ENCODE results near the gene ENOX1.

The ENOX1 gene

DNA sequence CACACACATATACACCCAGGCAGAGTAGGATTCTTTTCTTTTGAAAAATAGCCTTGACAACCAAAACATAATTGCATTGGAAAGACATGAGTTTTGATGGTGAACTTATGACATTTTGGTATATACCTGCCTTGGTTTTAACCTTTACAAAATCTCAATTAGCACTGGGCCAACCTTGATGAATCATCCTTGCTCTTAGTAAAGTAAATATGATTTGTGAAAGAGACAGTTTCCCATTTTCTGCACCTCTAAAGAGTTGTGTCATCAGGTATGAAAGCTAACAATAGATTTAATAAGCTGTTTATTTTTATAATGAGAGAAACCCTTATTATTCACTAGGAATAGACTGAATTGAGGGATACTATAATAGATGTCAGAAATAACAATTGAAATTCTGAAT, 15.7 kb upstream of the ENOX1 start:
- Histone ChIP-seq H3K9ac (ENCODE audit: low read length) (no peak overlapping the region), H3K36me3 (ENCODE audit: insufficient read depth, low read length) (no peaks in the 10 kb centered on the region), H3K9me3 (ENCODE audit: low read length) (no peaks in the 10 kb centered on the region), H3K4me3 (ENCODE audit: low read depth in 1 of 2, low read length in 2 of 2) (no peak overlapping the region), H3K27ac (ENCODE audit: low read depth, low read length) (no peak overlapping the region), H3K4me1 (ENCODE audit: insufficient read depth, low read length) (peaks cover 5% of the 10 kb centered on the region), H3K27me3 (ENCODE audit: control insufficient read depth in 1 of 2, insufficient read depth in 2 of 2, low read length in 2 of 2) (no peaks in the 10 kb centered on the region)

DNA sequence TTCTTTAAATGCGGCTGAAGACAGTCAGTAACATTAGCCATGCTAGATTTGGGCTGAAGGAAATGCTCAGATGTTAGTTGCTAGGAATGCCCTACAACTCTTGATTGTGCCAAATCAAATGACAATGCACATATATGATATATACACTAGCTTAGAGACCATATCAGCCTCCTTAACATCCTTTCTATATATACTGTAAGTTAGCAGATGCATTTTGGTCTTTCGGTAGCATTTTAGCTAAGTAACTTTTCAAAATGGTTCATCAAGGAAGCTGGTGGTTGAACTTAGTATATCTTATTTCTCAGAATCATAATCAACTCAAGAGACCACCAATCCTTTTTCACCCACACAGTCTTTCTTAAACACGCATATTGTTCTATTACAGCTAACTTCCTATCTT, 14.1 kb upstream of the ENOX1 start:
- Histone ChIP-seq H3K27me3 (ENCODE audit: control insufficient read depth in 1 of 2, insufficient read depth in 2 of 2, low read length in 2 of 2) (no peaks in the 10 kb centered on the region), H3K36me3 (ENCODE audit: insufficient read depth, low read length) (no peaks in the 10 kb centered on the region), H3K4me1 (ENCODE audit: insufficient read depth, low read length) (peaks cover 5% of the 10 kb centered on the region), H3K27ac (ENCODE audit: low read depth, low read length) (no peak overlapping the region), H3K4me3 (ENCODE audit: low read depth in 1 of 2, low read length in 2 of 2) (no peak overlapping the region), H3K9ac (ENCODE audit: low read length) (no peak overlapping the region), H3K9me3 (ENCODE audit: low read length) (no peaks in the 10 kb centered on the region)

DNA sequence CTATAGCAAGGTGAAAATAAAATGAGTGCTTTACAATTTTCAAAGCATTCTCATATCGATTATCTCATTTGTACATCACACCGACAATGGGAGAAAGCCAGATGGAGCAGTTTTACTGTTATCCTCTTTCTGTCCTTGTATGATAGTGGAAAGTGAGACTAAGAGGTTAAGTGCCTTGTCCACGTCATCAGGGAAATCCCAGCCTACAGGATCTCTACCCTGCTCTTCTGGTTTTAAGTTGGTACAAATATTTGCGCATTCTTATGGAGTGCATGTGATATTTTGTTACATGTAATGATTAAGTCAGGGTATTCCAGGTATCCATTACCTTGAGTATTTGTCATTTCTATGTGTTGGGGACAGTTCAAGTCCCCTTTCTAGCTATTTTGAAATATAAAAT, 12.4 kb upstream of the ENOX1 start:
- Histone ChIP-seq H3K27ac (ENCODE audit: low read depth, low read length) (no peak overlapping the region), H3K4me3 (ENCODE audit: low read depth in 1 of 2, low read length in 2 of 2) (no peak overlapping the region), H3K9ac (ENCODE audit: low read length) (no peak overlapping the region), H3K4me1 (ENCODE audit: insufficient read depth, low read length) (no peaks in the 10 kb centered on the region), H3K27me3 (ENCODE audit: control insufficient read depth in 1 of 2, insufficient read depth in 2 of 2, low read length in 2 of 2) (no peaks in the 10 kb centered on the region), H3K9me3 (ENCODE audit: low read length) (no peaks in the 10 kb centered on the region), H3K36me3 (ENCODE audit: insufficient read depth, low read length) (no peaks in the 10 kb centered on the region)

DNA sequence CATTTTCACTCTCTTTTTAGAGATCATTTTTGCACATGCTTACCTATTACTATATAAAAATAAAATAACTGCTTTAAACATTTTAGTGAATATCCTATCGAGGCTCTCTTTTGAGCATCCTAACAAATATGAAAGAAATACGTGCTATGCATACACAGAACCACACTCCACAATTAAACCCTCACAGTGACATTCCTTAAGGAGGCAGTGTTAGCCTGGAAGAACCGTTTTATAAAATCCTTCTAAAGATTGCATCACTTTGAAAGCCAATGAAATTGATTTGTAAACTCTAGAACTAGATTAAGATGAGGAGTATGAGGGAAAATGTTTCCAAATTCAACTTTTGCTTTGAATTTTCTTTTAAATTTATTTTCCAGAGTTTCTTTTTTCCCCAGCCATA, 11.1 kb upstream of the ENOX1 start:
- H3K27me3 ChIP-seq (ENCODE audit: control insufficient read depth in 1 of 2, insufficient read depth in 2 of 2, low read length in 2 of 2), result no peaks in the 10 kb centered on the region
- H3K4me1 ChIP-seq (ENCODE audit: insufficient read depth, low read length), result no peaks in the 10 kb centered on the region
- no peak overlapping the region for H3K27ac ChIP-seq (ENCODE audit: low read depth, low read length)
- H3K36me3 ChIP-seq (ENCODE audit: insufficient read depth, low read length), result no peaks in the 10 kb centered on the region
- H3K9ac ChIP-seq (ENCODE audit: low read length), result no peak overlapping the region
- H3K4me3 ChIP-seq (ENCODE audit: low read depth in 1 of 2, low read length in 2 of 2), result no peak overlapping the region
- H3K9me3 ChIP-seq (ENCODE audit: low read length), result no peaks in the 10 kb centered on the region

DNA sequence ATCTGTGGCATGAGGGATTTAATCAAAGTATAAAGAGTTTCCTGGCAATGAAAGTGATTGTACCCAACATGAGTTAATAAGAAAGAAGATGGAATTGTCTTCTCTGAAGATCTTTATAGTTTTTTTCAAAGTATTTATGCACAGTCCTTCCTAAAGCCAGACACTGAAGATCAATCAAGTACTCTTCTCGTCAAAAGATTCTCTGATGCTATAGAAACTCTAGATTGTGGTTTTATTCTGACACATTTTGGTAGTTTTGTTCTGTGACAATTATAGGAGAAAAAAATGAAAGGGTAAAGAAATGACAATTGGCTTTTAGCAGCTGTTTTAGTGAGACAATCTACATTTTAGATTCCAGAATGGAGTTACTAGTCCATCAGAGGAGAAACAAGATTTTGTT, 10.4 kb upstream of the ENOX1 start:
- H3K9me3 ChIP-seq (ENCODE audit: low read length), result no peaks in the 10 kb centered on the region
- no peaks in the 10 kb centered on the region for H3K4me1 ChIP-seq (ENCODE audit: insufficient read depth, low read length)

DNA sequence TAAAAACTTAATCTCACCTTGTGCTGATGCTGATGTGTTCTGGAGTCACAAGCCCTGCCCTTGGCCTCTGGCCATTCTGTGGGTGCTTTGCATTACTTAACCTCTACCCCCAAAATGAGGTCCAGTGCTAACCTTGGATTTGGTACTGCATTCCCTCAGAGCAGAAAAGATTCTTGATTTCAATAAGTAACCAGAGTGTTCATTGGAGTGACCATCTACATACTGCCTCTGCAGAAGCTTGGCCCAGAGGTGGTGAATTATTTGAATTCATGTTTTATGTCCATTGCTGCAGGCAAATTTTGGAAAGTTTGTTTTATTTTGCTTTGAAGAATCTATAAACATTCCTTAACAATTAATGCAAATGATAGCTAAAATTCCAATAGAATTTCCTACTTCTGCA, 7.6 kb upstream of the ENOX1 start:
- H3K27ac ChIP-seq (ENCODE audit: low read depth, low read length), result no peak overlapping the region

More for the DNA sequence above, 10.4 kb upstream of the ENOX1 start:
- no peaks in the 10 kb centered on the region for H3K27me3 ChIP-seq (ENCODE audit: control insufficient read depth in 1 of 2, insufficient read depth in 2 of 2, low read length in 2 of 2)
- H3K4me3 ChIP-seq (ENCODE audit: low read depth in 1 of 2, low read length in 2 of 2), result no peak overlapping the region
- no peak overlapping the region for H3K9ac ChIP-seq (ENCODE audit: low read length)
- H3K36me3 ChIP-seq (ENCODE audit: insufficient read depth, low read length), result no peaks in the 10 kb centered on the region
- H3K27ac ChIP-seq (ENCODE audit: low read depth, low read length), result no peak overlapping the region

DNA sequence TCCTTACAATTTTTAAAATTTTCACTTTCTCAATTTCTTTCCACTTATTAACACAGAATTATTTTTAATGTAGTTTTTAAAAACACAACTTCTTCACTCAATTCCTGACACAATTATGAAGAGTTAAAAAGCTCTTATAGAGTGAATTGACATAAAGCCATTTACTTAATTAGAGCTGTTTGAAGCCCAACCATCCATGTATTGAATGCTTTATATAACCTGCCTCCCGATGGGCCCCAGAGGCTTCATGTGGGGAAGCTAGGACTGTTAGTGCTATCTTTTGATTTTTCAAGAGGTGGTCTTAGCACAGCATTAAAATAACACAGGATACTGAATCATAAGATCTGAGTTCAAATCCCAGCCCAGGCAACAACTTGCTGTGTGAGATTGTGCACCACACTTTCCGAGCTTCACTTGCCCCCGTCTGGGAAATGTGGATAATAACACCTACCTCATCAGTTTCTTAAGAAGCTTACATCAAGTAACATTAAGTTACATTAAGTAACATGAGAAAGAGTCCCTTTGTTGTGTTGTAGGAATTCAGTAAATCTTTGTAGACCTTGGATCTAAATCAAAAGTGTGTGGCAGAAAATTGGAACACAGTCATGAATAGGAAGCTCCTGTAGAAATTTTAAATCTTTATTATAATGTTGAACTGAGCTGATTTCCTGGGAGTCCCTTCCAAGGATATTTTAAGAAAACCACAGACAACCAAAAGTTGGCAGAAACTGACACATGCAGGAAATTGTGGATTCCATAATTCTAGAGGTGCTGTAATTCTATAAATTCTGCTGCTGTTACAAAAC, 5.5 kb upstream of the ENOX1 start:
- no peaks in the 10 kb centered on the region for H3K27me3 ChIP-seq (ENCODE audit: control insufficient read depth in 1 of 2, insufficient read depth in 2 of 2, low read length in 2 of 2)
- no peak overlapping the region for H3K9ac ChIP-seq (ENCODE audit: low read length)
- peaks cover 6% of the 10 kb centered on the region for H3K4me1 ChIP-seq (ENCODE audit: insufficient read depth, low read length)
- H3K27ac ChIP-seq (ENCODE audit: low read depth, low read length), result no peak overlapping the region
- no peak overlapping the region for H3K4me3 ChIP-seq (ENCODE audit: low read depth in 1 of 2, low read length in 2 of 2)
- H3K9me3 ChIP-seq (ENCODE audit: low read length), result no peaks in the 10 kb centered on the region
- no peaks in the 10 kb centered on the region for H3K36me3 ChIP-seq (ENCODE audit: insufficient read depth, low read length)

More for the DNA sequence above, 7.6 kb upstream of the ENOX1 start:
- Histone ChIP-seq H3K4me3 (ENCODE audit: low read depth in 1 of 2, low read length in 2 of 2) (no peak overlapping the region), H3K4me1 (ENCODE audit: insufficient read depth, low read length) (no peaks in the 10 kb centered on the region), H3K9ac (ENCODE audit: low read length) (no peak overlapping the region), H3K36me3 (ENCODE audit: insufficient read depth, low read length) (no peaks in the 10 kb centered on the region), H3K27me3 (ENCODE audit: control insufficient read depth in 1 of 2, insufficient read depth in 2 of 2, low read length in 2 of 2) (no peaks in the 10 kb centered on the region), H3K9me3 (ENCODE audit: low read length) (no peaks in the 10 kb centered on the region)

DNA sequence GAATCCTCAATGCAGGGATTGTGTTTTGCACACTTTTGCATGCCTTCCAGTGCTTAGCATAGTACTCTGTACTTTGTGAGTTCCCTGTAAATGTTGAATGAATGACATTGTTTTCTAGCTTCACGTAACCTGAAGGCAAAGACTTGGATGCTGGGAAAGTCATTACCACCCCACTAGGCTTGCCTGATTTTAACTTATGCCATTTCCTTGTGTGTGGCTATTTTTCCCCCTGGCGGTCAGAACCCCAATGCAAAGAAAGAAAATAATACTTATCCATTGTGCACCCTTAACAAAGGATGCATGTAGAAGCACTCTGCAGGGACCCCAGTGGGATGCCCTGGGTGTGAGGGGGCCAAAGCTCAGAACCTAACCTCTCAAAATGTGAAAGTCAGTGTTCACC, 1.2 kb upstream of the ENOX1 start:
- Histone ChIP-seq H3K27ac (ENCODE audit: low read depth, low read length) (peak overlapping the region; percentile 78), H3K4me1 (ENCODE audit: insufficient read depth, low read length) (peaks cover 6% of the 10 kb centered on the region), H3K9me3 (ENCODE audit: low read length) (no peaks in the 10 kb centered on the region), H3K4me3 (ENCODE audit: low read depth in 1 of 2, low read length in 2 of 2) (peak overlapping the region in 1 of 2 donors; percentile 66), H3K27me3 (ENCODE audit: control insufficient read depth in 1 of 2, insufficient read depth in 2 of 2, low read length in 2 of 2) (no peaks in the 10 kb centered on the region), H3K36me3 (ENCODE audit: insufficient read depth, low read length) (no peaks in the 10 kb centered on the region), H3K9ac (ENCODE audit: low read length) (peak overlapping the region; percentile 26)

DNA sequence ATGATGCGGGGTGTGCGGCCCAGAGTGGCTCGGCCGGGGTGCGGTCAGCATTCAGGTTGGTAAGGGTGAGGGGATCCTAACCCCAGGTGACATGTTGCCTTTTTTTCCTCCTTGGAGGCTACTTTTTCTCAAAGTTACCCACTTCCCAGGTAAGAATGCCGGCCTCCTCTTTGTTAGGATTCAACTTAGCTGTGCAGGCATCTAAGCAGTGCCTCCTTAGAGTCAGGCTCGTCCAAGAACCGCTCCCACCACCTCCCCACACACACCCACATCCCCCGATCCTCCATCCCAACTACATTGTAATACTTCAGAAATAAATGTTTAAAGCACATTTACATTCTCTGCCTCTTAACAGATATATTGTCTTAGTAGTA, 733 bp upstream of the ENOX1 start:
- Histone ChIP-seq H3K4me1 (ENCODE audit: insufficient read depth, low read length) (peaks cover 6% of the 10 kb centered on the region), H3K27ac (ENCODE audit: low read depth, low read length) (peak overlapping the region; percentile 78), H3K4me3 (ENCODE audit: low read depth in 1 of 2, low read length in 2 of 2) (peak overlapping the region; percentile 66 to 86), H3K9me3 (ENCODE audit: low read length) (no peaks in the 10 kb centered on the region), H3K27me3 (ENCODE audit: control insufficient read depth in 1 of 2, insufficient read depth in 2 of 2, low read length in 2 of 2) (no peaks in the 10 kb centered on the region), H3K9ac (ENCODE audit: low read length) (peak overlapping the region; percentile 50), H3K36me3 (ENCODE audit: insufficient read depth, low read length) (no peaks in the 10 kb centered on the region)

DNA sequence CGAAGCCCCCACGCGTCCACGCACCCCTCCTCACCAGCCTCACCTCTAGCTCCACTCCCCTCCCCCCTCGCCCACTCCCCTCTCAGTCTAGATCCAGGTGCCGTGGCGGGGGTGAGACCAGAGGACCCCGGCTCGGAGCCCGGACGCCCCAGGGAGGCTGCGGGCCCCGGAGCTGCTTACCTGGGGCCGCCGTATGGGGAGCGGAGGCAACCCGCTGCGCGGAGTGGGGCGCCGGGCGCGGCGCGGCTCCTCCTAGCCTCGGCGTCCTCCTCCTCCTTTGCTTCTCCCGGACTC, 353 bp downstream of the ENOX1 start:
- Histone ChIP-seq H3K4me3 (ENCODE audit: low read depth in 1 of 2, low read length in 2 of 2) (peak overlapping the region; percentile 66 to 86), H3K9ac (ENCODE audit: low read length) (no peak overlapping the region), H3K36me3 (ENCODE audit: insufficient read depth, low read length) (no peaks in the 10 kb centered on the region), H3K4me1 (ENCODE audit: insufficient read depth, low read length) (peaks cover 6% of the 10 kb centered on the region), H3K27ac (ENCODE audit: low read depth, low read length) (peak overlapping the region; percentile 77), H3K9me3 (ENCODE audit: low read length) (no peaks in the 10 kb centered on the region), H3K27me3 (ENCODE audit: control insufficient read depth in 1 of 2, insufficient read depth in 2 of 2, low read length in 2 of 2) (no peaks in the 10 kb centered on the region)

DNA sequence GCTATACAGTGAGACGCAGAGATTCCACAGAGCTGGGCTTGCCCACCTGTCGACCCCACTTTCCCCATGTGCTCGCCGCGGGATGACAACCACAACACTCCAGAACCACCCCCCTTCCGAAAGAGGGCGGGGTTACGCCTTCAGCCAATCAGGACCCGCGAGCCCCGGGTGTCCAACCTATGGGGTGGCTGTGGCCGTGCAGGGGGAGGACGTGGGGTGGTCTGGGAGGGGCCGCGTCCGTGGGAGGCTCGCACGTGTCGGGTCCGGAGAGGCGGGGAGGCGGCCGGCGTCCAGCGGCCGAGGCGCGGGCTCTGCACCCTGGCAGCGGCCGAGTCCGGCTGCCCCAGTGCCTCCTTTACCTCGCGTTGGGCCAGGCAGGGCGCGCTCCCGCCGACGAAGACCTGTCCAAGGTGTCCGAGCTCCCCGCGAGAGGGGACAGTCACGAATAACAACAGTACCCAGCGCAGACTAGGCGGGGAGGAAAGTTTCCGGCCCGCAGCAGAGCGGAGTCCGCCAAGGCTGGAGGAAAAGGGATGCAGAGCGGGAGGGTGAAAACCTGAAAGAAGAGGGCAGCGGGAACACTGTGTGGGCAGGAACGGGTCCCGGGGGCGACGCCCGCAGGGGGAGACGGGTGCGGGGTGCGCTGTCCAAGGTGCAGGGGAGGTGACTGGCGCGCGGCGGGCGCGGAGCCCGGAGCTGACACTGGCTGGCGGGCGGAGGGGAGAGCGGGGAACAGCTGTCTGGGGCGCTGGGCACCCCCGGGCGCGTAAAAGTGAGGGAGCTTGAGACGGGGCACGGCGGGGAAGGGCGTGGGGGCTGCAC, 911 bp downstream of the ENOX1 start:
- Histone ChIP-seq H3K27me3 (ENCODE audit: control insufficient read depth in 1 of 2, insufficient read depth in 2 of 2, low read length in 2 of 2) (no peaks in the 10 kb centered on the region), H3K9ac (ENCODE audit: low read length) (no peak overlapping the region), H3K27ac (ENCODE audit: low read depth, low read length) (peak overlapping the region; percentile 77), H3K36me3 (ENCODE audit: insufficient read depth, low read length) (no peaks in the 10 kb centered on the region), H3K4me3 (ENCODE audit: low read depth in 1 of 2, low read length in 2 of 2) (peak overlapping the region; percentile 66 to 86), H3K9me3 (ENCODE audit: low read length) (no peaks in the 10 kb centered on the region), H3K4me1 (ENCODE audit: insufficient read depth, low read length) (peaks cover 6% of the 10 kb centered on the region)

DNA sequence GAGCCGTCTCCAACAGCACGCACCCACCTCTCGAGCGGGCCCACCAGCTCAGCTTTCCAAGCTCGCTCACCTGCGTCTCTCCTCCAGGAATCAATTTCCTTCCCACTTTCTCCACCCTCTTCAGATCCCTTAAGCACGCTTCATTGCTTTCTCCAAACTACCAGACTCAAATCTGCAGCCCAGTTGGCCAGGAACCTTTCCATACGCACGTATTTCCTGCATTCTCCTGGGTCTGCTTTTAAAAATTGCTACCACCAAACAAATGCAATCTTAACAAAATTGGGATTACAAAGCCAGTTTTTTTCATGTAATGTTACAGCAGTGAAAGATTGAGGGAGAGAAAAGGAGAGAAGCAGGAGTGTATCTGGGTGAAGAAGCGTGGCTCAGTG, 1.5 kb downstream of the ENOX1 start:
- H3K4me1 ChIP-seq (ENCODE audit: insufficient read depth, low read length), result peaks cover 6% of the 10 kb centered on the region
- no peaks in the 10 kb centered on the region for H3K27me3 ChIP-seq (ENCODE audit: control insufficient read depth in 1 of 2, insufficient read depth in 2 of 2, low read length in 2 of 2)
- no peak overlapping the region for H3K9ac ChIP-seq (ENCODE audit: low read length)
- H3K27ac ChIP-seq (ENCODE audit: low read depth, low read length), result peak overlapping the region; percentile 53
- H3K36me3 ChIP-seq (ENCODE audit: insufficient read depth, low read length), result no peaks in the 10 kb centered on the region
- H3K4me3 ChIP-seq (ENCODE audit: low read depth in 1 of 2, low read length in 2 of 2), result peak overlapping the region; percentile 16 to 66
- no peaks in the 10 kb centered on the region for H3K9me3 ChIP-seq (ENCODE audit: low read length)
